B cell (primary cell): Measurements from ENCODE around the gene CARMIL1. TPM values are rescaled to one million over a fixed set of nuclear protein-coding genes. Genes with fewer than 3 reads are reported as not detected.

Source experiments
- ATAC-seq: fragments of 200-7000 bp; cut with Tn5 transposase; one replicate; pipeline ENCODE4 v1.10.0; 2021; ENCODE audit warnings: low read depth, mild to moderate bottlenecking, moderate number of reproducible peaks, moderate library complexity
- CTCF ChIA-PET: fragments of 350-600 bp; sonication (Branson Sonifier 250); formaldehyde crosslinking; loops from one replicate; lab custom pipeline; 2021; ENCODE audit warnings: antibody characterized with exemption, inconsistent platforms; lab: Charles Lee
- POLR2A ChIA-PET: fragments of 350-600 bp; sonication (Branson Sonifier 250); formaldehyde crosslinking; loops from one replicate; lab custom pipeline; 2021; ENCODE audit warnings: antibody characterized with exemption; lab: Charles Lee
- DNase-seq: peaks from one replicate; pipeline ENCODE4 v3.0.0; 2013
- H2AFZ ChIP-seq: 2 replicates; pipeline ENCODE4 v1.6.1; 2012; ENCODE audit warnings: mild to moderate bottlenecking, low read depth, low read length; ENCODE audit not compliant: insufficient read depth, poor library complexity, severe bottlenecking
- H3K27ac ChIP-seq, 2 donors: 1 replicate in 1 of 2; 2 replicates in 1 of 2; pipeline ENCODE4 v1.5.1; 2012 to 2013; ENCODE audit warnings: low read length in 2 of 2, mild to moderate bottlenecking in 2 of 2, moderate library complexity in 1 of 2
- H3K27me3 ChIP-seq, 4 experiments: fragments of 200-600 bp in 1 of 4; sonication (generic) in 1 of 4; replicated peaks in 1 of 4; 1 replicate in 2 of 4; 2 replicates in 2 of 4; pipeline versions ENCODE4 v1.6.1 to v1.7.0; 2013 to 2016; ENCODE audit warnings: low read length in 3 of 4, mild to moderate bottlenecking in 2 of 4, mixed read lengths in 1 of 4, moderate library complexity in 1 of 4; ENCODE audit not compliant: insufficient read depth in 4 of 4, control insufficient read depth in 3 of 4; ENCODE audit errors: control extremely low read depth in 1 of 4
- H3K36me3 ChIP-seq, 2 experiments: replicated peaks in 1 of 2; 1 replicate in 1 of 2; 2 replicates in 1 of 2; pipeline versions ENCODE4 v1.6.1 to v1.7.1; 2013; ENCODE audit warnings: low read length in 1 of 2; ENCODE audit not compliant: insufficient read depth in 2 of 2, control insufficient read depth in 1 of 2; ENCODE audit errors: control extremely low read depth in 1 of 2, extremely low read depth in 1 of 2
- H3K4me1 ChIP-seq, 2 donors: fragments of 200-600 bp in 1 of 2; sonication (generic) in 1 of 2; 1 replicate in 1 of 2; 2 replicates in 1 of 2; pipeline versions ENCODE4 v1.5.1 to v1.6.1; 2013 to 2017; ENCODE audit warnings: low read length in 2 of 2; ENCODE audit not compliant: control insufficient read depth in 2 of 2, insufficient read depth in 2 of 2
- H3K4me2 ChIP-seq: replicated peaks from 2 replicates; pipeline ENCODE3; 2012; ENCODE audit warnings: mild to moderate bottlenecking, low read depth, low read length; ENCODE audit not compliant: poor library complexity, severe bottlenecking
- H3K4me3 ChIP-seq, 5 experiments: fragments of 200-600 bp in 1 of 5; sonication (generic) in 1 of 5; 1 replicate in 3 of 5; 2 replicates in 2 of 5; pipeline versions ENCODE4 v1.5.1 to v1.7.0; 2011 to 2016; ENCODE audit warnings: low read length in 4 of 5, mild to moderate bottlenecking in 4 of 5, low read depth in 2 of 5, control low read depth in 1 of 5, moderate library complexity in 1 of 5; ENCODE audit not compliant: insufficient read depth in 1 of 5; ENCODE audit errors: control extremely low read depth in 1 of 5, extremely low read depth in 1 of 5
- H3K79me2 ChIP-seq: fragments of 200-600 bp; sonication (generic); one replicate; pipeline ENCODE4 v1.6.0; 2016; ENCODE audit warnings: low read length; ENCODE audit not compliant: control insufficient read depth, insufficient read depth
- H3K9ac ChIP-seq: fragments of 200-600 bp; sonication (generic); 2 replicates; pipeline ENCODE4 v1.6.1; 2017; ENCODE audit warnings: mild to moderate bottlenecking, low read length, moderate library complexity
- H3K9me3 ChIP-seq, 3 donors: one replicate each; pipeline versions ENCODE4 v1.6.1 to v1.7.1; 2013; ENCODE audit warnings: low read length in 2 of 3; ENCODE audit not compliant: control insufficient read depth in 2 of 3, insufficient read depth in 1 of 3; ENCODE audit errors: control extremely low read depth in 1 of 3
- H4K20me1 ChIP-seq: 2 replicates; pipeline ENCODE4 v1.6.0; 2012; ENCODE audit warnings: mild to moderate bottlenecking, low read length; ENCODE audit not compliant: insufficient read depth, control insufficient read depth, poor library complexity, severe bottlenecking
- H3K27ac Mint-ChIP-seq: one replicate; pipeline ENCODE4 v1.8.0; 2021; ENCODE audit warnings: mixed read lengths
- H3K27me3 Mint-ChIP-seq: one replicate; pipeline ENCODE4 v1.8.0; 2021; ENCODE audit warnings: mixed read lengths
- H3K4me1 Mint-ChIP-seq: one replicate; pipeline ENCODE4 v1.8.0; 2021; ENCODE audit warnings: mixed read lengths
- H3K4me3 Mint-ChIP-seq: one replicate; pipeline ENCODE4 v1.8.0; 2021; ENCODE audit warnings: mixed read lengths
- H3K9me3 Mint-ChIP-seq: one replicate; pipeline ENCODE4 v1.8.0; 2022; ENCODE audit warnings: mixed read lengths; ENCODE audit not compliant: insufficient read depth
- CTCF ChIP-seq: fragments of 200-600 bp; IDR thresholded peaks from one replicate; pipeline ENCODE4 v1.8.0; 2022; ENCODE audit warnings: antibody characterized with exemption, mild to moderate bottlenecking
- EZH2 ChIP-seq: IDR thresholded peaks from 2 replicates; pipeline ENCODE4 v1.6.1; 2012; ENCODE audit warnings: borderline replicate concordance, low read depth, mild to moderate bottlenecking, moderate library complexity, low read length; ENCODE audit not compliant: insufficient read depth, poor library complexity, severe bottlenecking
- WGBS: methylation state at CpG from one replicate; pipeline ENCODE4 v1.1.5; 2013; ENCODE audit warnings: missing lambda C conversion rate; ENCODE audit not compliant: insufficient coverage; 5-methylcytosine and 5-hydroxymethylcytosine counted together
- intact Hi-C: fragments of 100-400 bp; cut with micrococcal nuclease; formaldehyde crosslinking; loops from one replicate; pipeline ENCODE4 v1.10.0; 2022
- polyA plus RNA-seq: library from polyadenylated mRNA; depleted of rRNA; stranded (reverse); fragments of >200 nt; gene quantifications from 2 replicates; pipeline ENCODE4 v1.2.3, GENCODE V29; 2012
- total RNA-seq, 2 donors: library from RNA; stranded (reverse); fragments of 120-200 nt in 1 of 2; gene quantifications; 1 replicate in 1 of 2; 2 replicates in 1 of 2; pipeline versions ENCODE4 v1.2.3 to v1.2.4, GENCODE V29; 2013 to 2022

CARMIL1 gene
- total and polyA plus RNA-seq, 2 donors (not counting 1 experiment from before 2014, with no cell fraction given): 7.5 to 11.0 TPM

- Mint-ChIP-seq H3K9me3 (no peaks in the 10 kb centered on the region), H3K27ac (peak overlapping the region; percentile 72), H3K4me3 (peak overlapping the region; percentile 8), H3K4me1 (peaks cover 23% of the 10 kb centered on the region), H3K27me3 (no peaks in the 10 kb centered on the region)
- CTCF ChIA-PET: interaction anchor here (0.8 to 1.3 kb wide), 2 partner anchors 16 to 101 kb away, joined by 3 to 4 read pairs; no protein-coding TSS in a partner anchor
- no peak for TF ChIP-seq CTCF
- TF ChIP-seq EZH2: no peak
- DNase-seq (no peak), ATAC-seq (no peak)
- Histone ChIP-seq H3K9ac (no peak overlapping the region), H4K20me1 (no peaks in the 10 kb centered on the region), H3K4me1 (peaks cover 23 to 24% of the 10 kb centered on the region in 2 donors), H3K79me2 (peaks cover 15% of the 10 kb centered on the region), H3K9me3 (no peaks in the 10 kb centered on the region), H3K27me3 (no peaks in the 10 kb centered on the region), H3K36me3 (no peaks in the 10 kb centered on the region), H3K27ac (peak overlapping the region in 1 of 2 donors; percentile 47), H2AFZ (no peak overlapping the region), H3K4me2 (no peak overlapping the region), H3K4me3 (no peak overlapping the region)
- WGBS: 100% methylated on average over 2 of the region's 3 CpGs
- POLR2A ChIA-PET: no interaction called here
- intact Hi-C loops: loop anchor here (10.0 kb wide), 1 partner anchor 86 kb away; no protein-coding TSS in a partner anchor
These were observed 109.6 kb downstream of the CARMIL1 start for GRCh38 chr6:25388776-25389175.

DNA sequence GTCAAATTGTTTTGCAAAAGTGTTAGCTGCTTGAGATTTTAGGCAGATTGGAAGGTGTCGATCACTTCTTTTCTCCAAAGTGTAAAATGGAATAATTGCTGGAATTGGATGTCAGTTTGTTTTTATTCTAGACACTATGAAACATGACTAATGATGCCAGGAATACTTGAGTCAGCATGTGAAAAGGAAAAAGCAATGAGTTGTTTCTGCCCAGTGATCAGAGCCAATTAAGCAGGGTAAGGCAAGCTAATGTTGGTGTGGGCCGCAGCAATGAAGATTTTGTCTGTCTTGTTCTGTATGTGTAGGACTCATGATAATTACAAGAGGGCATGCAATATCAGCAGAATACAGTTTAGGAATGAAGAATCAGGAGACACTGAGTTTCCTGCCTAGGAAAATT, 110.3 kb downstream of the CARMIL1 start:
- no peak overlapping the region for H3K4me3 ChIP-seq
- DNase-seq (no peak), ATAC-seq (no peak)
- no peaks in the 10 kb centered on the region for H4K20me1 ChIP-seq
- Mint-ChIP-seq H3K4me1 (peaks cover 23% of the 10 kb centered on the region), H3K27me3 (peaks cover 4% of the 10 kb centered on the region), H3K27ac (no peak overlapping the region), H3K4me3 (no peak overlapping the region), H3K9me3 (no peaks in the 10 kb centered on the region)
- intact Hi-C loops: loop anchor here (10.0 kb wide), 1 partner anchor 85 kb away; no protein-coding TSS in a partner anchor
- H3K9ac ChIP-seq: no peak overlapping the region
- peaks cover 15% of the 10 kb centered on the region for H3K79me2 ChIP-seq
- H3K36me3 ChIP-seq: no peaks in the 10 kb centered on the region
- no peak overlapping the region for H2AFZ ChIP-seq
- no peak overlapping the region for H3K27ac ChIP-seq
- CTCF ChIA-PET: interaction anchor here (0.8 to 1.3 kb wide), 2 partner anchors 15 to 100 kb away, joined by 3 to 4 read pairs; no protein-coding TSS in a partner anchor
- WGBS: 88% methylated on average over 2 of the region's 2 CpGs
- no peak overlapping the region for H3K4me2 ChIP-seq
- POLR2A ChIA-PET: no interaction called here
- no peak for TF ChIP-seq EZH2
- no peak for TF ChIP-seq CTCF
- H3K27me3 ChIP-seq: no peaks in the 10 kb centered on the region
- peaks cover 23 to 24% of the 10 kb centered on the region in 2 donors for H3K4me1 ChIP-seq
- H3K9me3 ChIP-seq: no peaks in the 10 kb centered on the region
